Adrenal gland (tissue), 12 donors: ENCODE data around the gene MYD88. TPM values are rescaled to one million over a fixed set of nuclear protein-coding genes. Genes with fewer than 3 reads are reported as not detected.
A peak's percentile ranks its signal among the peaks of the same experiment; 100 is the strongest.

ENCODE experiments used
- DNase-seq, 7 donors: peaks; one replicate each; pipeline ENCODE4 v3.0.0-alpha.2; 2019 to 2020
- H3K27ac ChIP-seq, 5 donors: fragments of 200-600 bp; sonication (generic) in 4 of 5; 1 replicate in 3 of 5; 2 replicates in 2 of 5; pipeline versions ENCODE4 v1.5.1 to v1.8.0; 2016 to 2020; ENCODE audit warnings: mild to moderate bottlenecking in 1 of 5
- H3K27me3 ChIP-seq: fragments of 200-600 bp; 2 replicates; pipeline ENCODE4 v1.8.0; 2021
- H3K36me3 ChIP-seq, 2 donors: fragments of 200-600 bp; replicated peaks in 1 of 2; 1 replicate in 1 of 2; 2 replicates in 1 of 2; pipeline versions ENCODE4 v1.5.1 to v1.8.0; 2018 to 2022
- H3K4me1 ChIP-seq, 2 donors: fragments of 200-600 bp; replicated peaks in 1 of 2; 1 replicate in 1 of 2; 2 replicates in 1 of 2; pipeline versions ENCODE4 v1.5.1 to v1.8.0; 2018 to 2021
- H3K4me3 ChIP-seq, 4 donors: fragments of 200-600 bp; sonication (generic) in 3 of 4; one replicate each; pipeline ENCODE4 v1.5.1; 2016 to 2018
- H3K9me3 ChIP-seq, 3 donors: fragments of 200-600 bp; sonication (generic) in 1 of 3; replicated peaks in 1 of 3; 1 replicate in 2 of 3; 2 replicates in 1 of 3; pipeline versions ENCODE4 v1.5.1 to v1.8.0; 2016 to 2021
- CTCF ChIP-seq, 6 experiments: fragments of 450-650 bp in 4 of 6; fragments of 200-600 bp in 2 of 6; sonication (generic) in 1 of 6; IDR thresholded peaks; 1 replicate in 5 of 6; 2 replicates in 1 of 6; pipeline versions ENCODE4 v1.5.1 to v1.8.0; 2016 to 2021; ENCODE audit warnings: antibody characterized with exemption in 6 of 6, mild to moderate bottlenecking in 2 of 6, moderate library complexity in 1 of 6
- POLR2A ChIP-seq, 2 donors: fragments of 450-650 bp; IDR thresholded peaks; one replicate each; pipeline ENCODE4 v1.6.1; 2017; ENCODE audit warnings: antibody characterized with exemption in 2 of 2, mild to moderate bottlenecking in 2 of 2, moderate library complexity in 1 of 2
- WGBS, 4 donors: extraction: QIAGEN DNeasy Blood & Tissue Kit in 2 of 4; methylation state at CpG; one replicate each; pipeline versions ENCODE4 v1.1.5 to v1.1.7; 2013 to 2017; 5-methylcytosine and 5-hydroxymethylcytosine counted together
- intact Hi-C, 2 donors: fragments of 100-400 bp; cut with DNase I; formaldehyde crosslinking; loops; one replicate each; pipeline versions ENCODE4 v1.14.1 to v1.15.0; 2022 to 2023
- polyA plus RNA-seq, 3 donors: library from polyadenylated mRNA; stranded (reverse); fragments of 200-250 nt in 2 of 3; fragments of 350-450 nt in 1 of 3; fragmentation: Illumina TruSeq in 1 of 3; extraction: RNeasy Lipid Tissue Mini Kit (QIAGEN cat#74804) in 1 of 3; gene quantifications; one replicate each; pipeline ENCODE4 v1.2.3, GENCODE V29; 2013 to 2014
- total RNA-seq, 9 donors: library from RNA; depleted of rRNA in 4 of 9; stranded (reverse); fragments of >200 nt in 4 of 9; fragments of 120-200 nt in 1 of 9; fragmentation: NEBNext Ultra II Directional in 1 of 9; extraction: Animal tissue kit (Norgen Biotek cat#: 25700) in 1 of 9; gene quantifications; one replicate each; pipeline versions ENCODE4 v1.1.0 to v1.2.4, GENCODE V29; 2013 to 2023
- donor health status: healthy with polysubstance abuse.
- donor health status: Bipolar disorder and iron deficiency.
- donor health status: DM: yes; HTN: yes; CAD: no.
- donor health status: DM: no; HTN: no; CAD: no.
- donor health status: DM: no; HTN: no; CAD: no.
- donor health status: DM: yes; HTN: yes; CAD: no.

Gene MYD88
- total and polyA plus RNA-seq, 12 donors, result 3.8 to 46.6 (median 34.7) TPM

GRCh38 chr3:38121832-38122461 is 16.5 kb upstream of the MYD88 start:
- Histone ChIP-seq H3K27ac (no peak overlapping the region), H3K36me3 (peaks cover 0 to 71% of the 10 kb centered on the region in 2 donors), H3K27me3 (no peaks in the 10 kb centered on the region), H3K4me1 (no peaks in the 10 kb centered on the region), H3K4me3 (no peak overlapping the region), H3K9me3 (no peaks in the 10 kb centered on the region)
- no peak for TF ChIP-seq CTCF (IDR thresholded peaks at IDR 0.05)
- no peak for TF ChIP-seq POLR2A (IDR thresholded peaks at IDR 0.05)
- peak in 4 of 7 donors; percentile 11 to 47 (median 18) for DNase-seq
- WGBS, 4 donors, result 82 to 100% (median 84%) methylated on average over 1 to 13 of the region's 13 CpGs
- intact Hi-C loops, result loop anchor here (5.0 to 10.0 kb wide), 2 partner anchors 115 to 123 kb away; no protein-coding TSS in a partner anchor

GRCh38 chr3:38122712-38123290 is 15.7 kb upstream of the MYD88 start:
- H3K27me3 ChIP-seq, result no peaks in the 10 kb centered on the region
- H3K36me3 ChIP-seq, result peaks cover 0 to 79% of the 10 kb centered on the region in 2 donors
- TF ChIP-seq CTCF (IDR thresholded peaks at IDR 0.05) (no peak), POLR2A (IDR thresholded peaks at IDR 0.05) (no peak)
- H3K4me1 ChIP-seq, result no peaks in the 10 kb centered on the region
- intact Hi-C loops, result loop anchor here (5.0 to 10.0 kb wide), 2 partner anchors 116 to 122 kb away; no protein-coding TSS in a partner anchor
- H3K9me3 ChIP-seq, result no peaks in the 10 kb centered on the region
- H3K27ac ChIP-seq, result no peak overlapping the region
- peak in 2 of 7 donors; percentile 5 to 48 for DNase-seq
- 90 to 97% (median 93%) methylated on average over 9 of the region's 9 CpGs for WGBS, 4 donors
- H3K4me3 ChIP-seq, result no peak overlapping the region

- peak in 1 of 7 donors; percentile 8 for DNase-seq
- Histone ChIP-seq H3K4me3 (no peak overlapping the region), H3K36me3 (peaks cover 0 to 97% of the 10 kb centered on the region in 2 donors), H3K4me1 (peaks cover 4 to 8% of the 10 kb centered on the region in 2 donors), H3K27ac (no peak overlapping the region), H3K9me3 (no peaks in the 10 kb centered on the region), H3K27me3 (no peaks in the 10 kb centered on the region)
- intact Hi-C loops, result loop anchor here (5.0 to 10.0 kb wide), 2 partner anchors 117 to 120 kb away; no protein-coding TSS in a partner anchor
- TF ChIP-seq CTCF (IDR thresholded peaks at IDR 0.05), result no peak
- no peak for TF ChIP-seq POLR2A (IDR thresholded peaks at IDR 0.05)
- WGBS, 4 donors, result 77 to 88% (median 83%) methylated on average over 7 of the region's 7 CpGs
Observed at GRCh38 chr3:38124324-38125122, 13.9 kb upstream of the MYD88 start.
